Measurements from ENCODE around the gene SIGLEC10.
"Not testable (repeated sequence)": the region's sequence is repeated elsewhere in the genome, so short reads cannot be mapped to it uniquely, and the experiment has no call there.

SIGLEC10 gene

DNA sequence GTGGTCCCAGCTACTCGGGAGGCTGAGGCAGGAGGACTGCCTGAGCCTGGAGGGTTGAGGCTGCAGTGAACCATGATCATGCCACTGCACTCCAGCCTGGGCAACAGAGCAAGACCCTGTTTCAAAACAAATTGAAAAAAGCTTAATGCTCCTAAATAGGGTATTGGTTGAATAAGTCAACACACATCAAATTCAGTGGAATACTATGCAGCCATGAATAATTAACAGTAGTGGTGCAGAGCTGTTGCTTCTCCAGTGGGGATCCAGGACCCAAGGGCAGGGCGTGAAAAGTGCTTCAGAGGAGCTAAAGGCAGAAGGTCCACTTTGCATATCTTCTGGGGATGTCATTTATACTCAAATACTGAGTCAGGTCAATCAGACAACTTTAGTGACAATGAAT, 22.6 kb upstream of the SIGLEC10 start:
- DNase-seq: no peak

DNA sequence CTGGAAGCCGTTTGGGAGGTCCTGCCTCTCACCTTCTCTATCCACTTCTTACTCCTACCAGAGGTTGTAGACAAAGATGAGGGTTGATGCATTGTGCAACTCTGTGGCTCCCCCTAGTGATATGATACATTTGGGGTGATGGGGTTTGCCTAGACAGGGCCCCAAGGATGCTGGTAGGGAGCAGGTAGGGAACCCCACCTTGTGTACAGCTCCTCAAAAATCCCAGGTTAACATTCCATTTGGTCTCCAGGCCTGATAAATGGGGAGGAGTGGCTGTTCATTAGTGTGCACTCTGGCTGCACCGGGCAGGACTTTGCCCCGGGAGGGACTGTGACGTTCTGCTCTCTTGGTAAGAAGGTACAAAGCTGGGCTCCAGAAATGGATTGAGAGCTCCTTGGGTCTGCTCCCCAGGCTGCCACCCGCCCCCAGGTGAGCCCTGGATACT, 21.6 kb upstream of the SIGLEC10 start:
- DNase-seq: peak; percentile 48

DNA sequence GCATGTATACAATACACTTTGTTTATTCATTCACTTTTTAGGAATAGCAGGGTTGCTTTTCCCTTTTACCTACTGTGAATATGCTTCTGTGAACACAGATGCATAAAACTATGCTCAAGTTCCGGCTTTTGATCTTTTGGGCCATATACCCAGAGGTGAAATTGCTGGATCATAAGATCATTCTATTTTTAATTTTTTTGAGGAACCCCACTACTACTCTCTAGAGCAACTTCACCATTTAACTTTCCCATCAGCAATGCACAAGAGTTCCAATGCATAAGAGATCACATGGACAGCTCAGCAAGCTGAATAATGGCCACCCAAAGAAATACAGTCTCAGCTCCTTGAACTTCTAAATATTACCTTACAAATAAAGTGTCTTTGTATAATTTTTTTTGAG, 17.0 kb upstream of the SIGLEC10 start:
- DNase-seq: no peak

DNA sequence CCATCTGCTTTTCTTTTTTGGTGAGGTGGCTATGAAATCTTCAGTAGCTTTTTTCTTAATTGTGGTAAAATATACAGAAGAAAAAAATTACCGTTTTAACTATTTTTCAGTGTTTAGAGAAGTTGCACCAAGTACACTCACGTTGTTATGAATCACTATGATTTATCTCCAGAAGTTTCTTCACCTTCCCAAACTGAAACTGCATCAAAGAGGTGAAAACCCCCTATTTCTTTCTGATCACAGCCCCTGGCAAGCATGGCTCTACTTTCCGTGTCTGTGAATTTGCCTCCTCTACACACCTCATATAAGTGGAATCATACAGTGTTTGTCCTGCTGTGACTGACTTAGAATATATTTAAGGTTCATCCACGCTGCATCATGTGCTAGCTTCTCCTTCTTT, 15.6 kb upstream of the SIGLEC10 start:
- DNase-seq: no peak

DNA sequence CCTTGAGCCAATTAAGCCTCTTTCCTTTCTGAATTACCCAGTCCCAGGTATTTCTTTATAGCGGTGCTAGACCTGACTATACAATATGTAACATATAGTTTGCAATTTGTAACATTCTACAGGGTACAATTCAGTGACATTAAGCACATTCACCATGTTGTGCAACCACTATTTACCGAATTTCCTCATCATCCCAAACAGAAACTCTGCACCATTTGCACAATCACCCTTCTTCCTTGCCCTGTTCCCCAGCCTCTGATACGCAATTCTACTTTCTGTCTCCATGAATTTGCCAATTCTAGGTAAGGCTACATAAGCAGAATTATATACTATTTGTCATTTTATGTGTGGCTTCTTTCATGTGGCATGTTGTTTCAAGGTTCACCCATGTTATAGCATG, 13.7 kb upstream of the SIGLEC10 start:
- no peak for DNase-seq

DNA sequence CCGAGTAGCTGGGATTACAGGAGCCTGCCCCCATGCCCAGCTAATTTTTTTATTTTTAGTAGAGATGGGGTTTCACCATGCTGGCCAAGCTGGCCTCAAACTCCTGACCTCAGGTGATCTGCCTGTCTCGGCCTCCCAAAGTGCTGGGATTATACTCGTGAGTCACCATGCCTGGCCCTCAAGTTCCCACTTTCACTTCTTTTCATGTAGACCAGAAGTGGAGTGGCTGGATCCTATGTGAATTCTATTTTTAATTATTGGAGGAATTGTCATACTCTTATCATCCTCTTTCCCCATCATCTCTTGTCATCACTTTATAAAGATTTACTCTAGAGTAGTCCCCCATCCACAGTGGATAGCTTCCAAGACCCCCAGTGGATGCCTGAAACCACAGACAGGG, 12.8 kb upstream of the SIGLEC10 start:
- no peak for DNase-seq

DNA sequence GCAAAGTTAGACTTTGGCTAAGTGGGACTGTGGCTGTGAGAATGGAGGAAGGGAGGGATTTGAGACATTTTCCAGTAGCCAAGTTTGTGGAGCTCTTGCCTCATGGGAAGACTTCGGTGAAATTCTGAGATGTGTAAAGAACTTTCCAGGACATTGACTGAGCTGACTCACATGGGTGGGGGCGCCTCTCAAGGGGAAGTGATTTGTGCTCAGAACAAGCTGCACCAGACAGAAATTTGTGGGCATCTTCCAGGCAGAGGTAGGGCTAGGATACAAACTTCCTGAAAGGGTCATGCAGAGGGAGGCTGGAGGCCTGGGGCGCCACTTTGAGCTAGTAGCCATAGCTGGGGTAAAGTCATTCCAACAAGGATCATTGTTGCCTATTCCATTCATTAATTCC, 9.8 kb upstream of the SIGLEC10 start:
- no peak for DNase-seq

DNA sequence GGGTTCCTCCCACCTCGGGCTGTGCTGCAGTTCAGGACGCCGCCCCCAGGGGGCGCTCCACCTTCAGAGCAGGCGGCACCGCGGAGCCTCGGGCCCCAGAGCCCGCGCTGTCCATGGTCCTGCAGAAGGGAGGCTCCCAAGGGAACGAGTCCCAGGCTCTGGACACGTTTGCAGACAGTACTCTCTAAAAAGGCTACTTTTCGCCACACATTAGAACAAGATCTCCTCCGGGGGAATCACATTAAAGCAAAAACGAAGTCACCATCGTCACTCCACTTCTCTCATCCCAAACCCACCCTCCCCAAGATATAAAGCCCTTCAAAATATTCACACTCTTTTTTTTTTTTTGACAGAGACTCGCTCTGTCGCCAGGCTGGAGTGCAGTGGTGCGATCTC, 4.6 kb upstream of the SIGLEC10 start:
- DNase-seq: peak; percentile 81

DNA sequence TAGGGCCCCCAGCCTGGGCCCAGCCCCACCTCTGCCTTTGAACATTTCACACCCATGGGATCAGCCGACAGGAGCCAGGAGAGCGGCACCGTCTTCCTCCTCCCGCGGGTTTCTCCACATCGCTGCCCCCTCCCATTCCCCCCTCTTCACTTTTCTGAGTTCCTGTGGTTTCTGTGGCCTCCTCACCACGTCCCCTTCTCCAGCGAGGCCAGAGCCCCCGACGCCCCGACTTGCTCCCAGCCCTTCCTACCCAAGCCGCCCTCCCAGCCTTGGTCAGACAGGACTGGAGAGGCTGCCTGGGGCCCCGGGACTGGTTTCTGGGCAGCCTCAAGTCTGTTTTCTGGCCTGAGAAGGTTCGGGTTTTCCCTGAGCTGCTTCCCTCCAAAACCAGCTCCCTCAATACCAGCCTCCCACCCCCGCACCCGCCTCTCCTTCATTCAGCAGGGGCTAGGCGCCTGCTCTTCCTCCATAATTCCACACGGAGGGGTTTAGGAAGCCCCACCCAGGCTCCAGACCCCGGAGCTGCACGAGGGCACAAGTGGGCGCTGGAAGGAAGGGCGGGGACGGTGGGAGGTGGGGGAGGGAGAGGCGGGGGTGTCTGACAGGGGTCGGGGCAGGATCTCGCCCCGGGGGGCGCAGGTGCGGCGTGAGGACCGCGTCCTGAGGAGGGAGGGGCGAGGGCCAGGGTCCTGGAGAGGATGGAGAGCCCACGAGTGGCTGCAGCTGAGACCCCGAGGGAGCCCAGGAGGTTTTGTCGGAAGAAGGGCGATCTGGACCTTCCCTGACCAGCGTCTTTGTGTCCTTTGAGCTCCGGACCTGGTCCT, 4.0 kb upstream of the SIGLEC10 start:
- no peak for DNase-seq

DNA sequence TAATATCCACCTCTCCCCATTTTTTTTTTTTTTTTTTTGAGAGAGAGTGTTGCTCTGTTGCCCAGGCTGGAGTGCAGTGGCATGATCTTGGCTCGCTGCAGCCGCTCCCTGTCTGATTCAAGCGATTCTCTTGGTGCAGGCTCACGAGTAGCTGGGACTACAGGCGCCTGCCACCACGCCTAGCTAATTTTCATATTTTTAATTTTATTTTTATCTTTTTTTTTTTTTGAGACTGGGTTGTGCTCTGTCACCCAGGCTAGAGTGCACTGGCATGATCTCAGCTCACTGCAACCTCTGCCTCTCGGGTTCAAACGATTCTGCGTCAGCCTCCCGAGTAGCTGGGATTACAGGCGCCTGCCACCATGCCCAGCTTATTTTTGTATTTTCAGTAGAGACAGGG, 3.1 kb upstream of the SIGLEC10 start:
- DNase-seq: not testable (repeated sequence)

DNA sequence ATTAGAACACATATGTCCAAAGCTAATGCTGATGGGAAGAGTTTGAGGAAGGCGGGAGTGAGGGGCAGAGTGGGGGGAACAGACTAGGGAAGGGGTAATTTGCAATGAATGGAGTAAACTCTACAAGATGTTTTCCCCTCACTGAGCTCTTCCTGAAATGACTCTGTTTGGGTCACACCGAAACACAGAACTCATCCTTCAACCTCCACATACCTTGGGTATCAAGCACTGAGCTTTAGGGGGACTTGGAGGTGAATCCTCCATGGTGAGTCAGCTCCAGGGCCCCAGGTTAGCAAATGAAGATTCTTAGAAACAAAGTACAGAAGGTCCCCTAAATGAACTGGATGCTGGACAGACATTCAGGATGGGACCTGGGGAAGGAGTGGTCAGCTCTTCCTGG, 1.3 kb upstream of the SIGLEC10 start:
- no peak for DNase-seq

DNA sequence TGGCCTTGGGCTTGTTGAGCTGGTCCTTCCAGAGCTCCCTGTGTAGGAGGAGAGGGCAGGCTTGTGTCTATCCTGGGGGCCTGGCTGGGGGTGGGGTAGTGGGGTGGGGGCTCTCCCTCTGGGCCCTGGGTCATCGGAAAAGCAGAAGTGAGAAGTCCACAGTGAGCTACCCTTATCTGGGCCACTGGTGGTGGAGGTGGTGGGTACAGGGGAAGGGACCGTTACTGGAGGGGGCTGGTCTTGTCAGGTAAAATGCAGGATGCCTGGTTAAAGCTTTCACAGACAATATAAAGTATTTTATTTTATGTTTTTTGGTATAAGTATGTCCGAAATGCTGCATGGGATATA, 342 bp upstream of the SIGLEC10 start:
- no peak for DNase-seq

DNA sequence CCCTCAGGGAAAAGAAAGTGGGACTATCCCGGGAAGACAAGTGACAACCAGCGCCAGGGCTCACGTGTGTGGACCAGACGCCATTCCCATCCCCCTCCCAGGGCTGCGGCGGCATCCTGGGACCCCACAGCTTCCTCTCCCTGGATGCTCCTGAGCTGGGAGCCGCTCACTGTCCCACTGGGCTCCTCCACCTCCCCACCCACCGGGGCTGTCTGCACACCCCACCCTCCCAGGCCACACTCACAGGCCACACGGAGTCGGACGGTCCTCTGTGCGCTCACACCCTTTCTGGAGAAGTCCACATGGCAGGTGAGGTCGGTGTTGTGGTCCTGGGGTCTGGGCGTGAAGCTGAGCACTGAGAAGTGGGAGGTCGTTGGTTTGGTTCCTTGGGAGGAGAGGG, 1.0 kb downstream of the SIGLEC10 start:
- DNase-seq: not testable (repeated sequence)

DNA sequence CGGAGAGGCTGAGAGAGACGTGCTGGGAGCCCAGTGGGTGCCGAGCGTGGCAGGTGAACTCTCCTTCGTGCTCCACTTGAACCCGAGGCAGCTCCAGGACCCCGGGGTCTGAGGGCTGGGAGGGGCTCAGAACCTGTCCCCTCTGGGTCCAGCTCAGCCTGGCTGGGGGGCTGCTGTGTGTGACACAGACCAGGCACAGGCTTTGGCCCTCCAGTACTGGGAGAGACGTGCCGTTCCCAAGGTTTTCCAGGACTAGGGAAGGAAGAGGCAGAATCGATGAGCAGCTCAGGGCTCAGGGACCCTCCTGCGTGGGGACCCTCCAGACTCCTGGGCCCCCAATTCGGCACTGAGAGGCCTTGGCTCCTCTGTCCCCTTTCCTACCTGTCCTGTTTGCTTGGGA, 2.3 kb downstream of the SIGLEC10 start:
- no peak for DNase-seq

DNA sequence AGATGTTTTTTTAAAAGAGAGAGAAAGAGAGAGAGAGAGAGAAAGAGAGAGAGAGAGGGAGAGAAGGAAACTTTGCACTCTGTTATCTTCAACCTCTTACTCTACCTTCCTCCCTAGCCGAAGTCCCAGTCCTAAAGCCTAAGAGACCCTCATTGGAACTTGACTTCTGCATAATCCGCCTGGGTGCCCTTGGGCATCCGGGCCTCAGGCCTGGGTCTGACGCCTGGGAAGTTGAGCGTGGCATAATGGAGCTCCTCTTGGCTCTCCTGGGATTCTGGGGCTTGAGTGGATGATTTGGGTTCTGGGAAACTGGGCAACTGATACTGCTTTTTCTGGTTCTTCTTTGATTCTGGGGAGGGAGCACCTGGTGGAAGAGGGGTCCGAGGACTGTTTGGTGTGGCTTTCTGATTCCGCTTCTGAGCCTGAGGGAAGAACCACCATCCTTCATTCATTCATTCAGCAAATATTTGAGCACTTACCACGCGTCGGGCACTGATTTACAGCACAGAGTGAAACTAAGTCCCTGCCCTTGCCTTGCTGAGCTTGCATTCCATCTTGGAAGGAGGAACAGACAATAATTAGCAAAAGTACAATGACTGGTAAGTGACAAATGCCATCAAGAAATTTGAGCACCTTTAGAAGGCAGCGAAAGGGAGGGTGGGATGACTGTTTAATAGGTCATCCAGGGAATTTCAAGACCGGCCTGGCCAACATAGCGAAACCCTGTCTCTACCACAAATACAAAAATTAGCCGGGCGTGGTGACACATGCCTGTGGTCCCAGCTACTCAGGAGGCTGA, 6.3 kb downstream of the SIGLEC10 start:
- no peak for DNase-seq

DNA sequence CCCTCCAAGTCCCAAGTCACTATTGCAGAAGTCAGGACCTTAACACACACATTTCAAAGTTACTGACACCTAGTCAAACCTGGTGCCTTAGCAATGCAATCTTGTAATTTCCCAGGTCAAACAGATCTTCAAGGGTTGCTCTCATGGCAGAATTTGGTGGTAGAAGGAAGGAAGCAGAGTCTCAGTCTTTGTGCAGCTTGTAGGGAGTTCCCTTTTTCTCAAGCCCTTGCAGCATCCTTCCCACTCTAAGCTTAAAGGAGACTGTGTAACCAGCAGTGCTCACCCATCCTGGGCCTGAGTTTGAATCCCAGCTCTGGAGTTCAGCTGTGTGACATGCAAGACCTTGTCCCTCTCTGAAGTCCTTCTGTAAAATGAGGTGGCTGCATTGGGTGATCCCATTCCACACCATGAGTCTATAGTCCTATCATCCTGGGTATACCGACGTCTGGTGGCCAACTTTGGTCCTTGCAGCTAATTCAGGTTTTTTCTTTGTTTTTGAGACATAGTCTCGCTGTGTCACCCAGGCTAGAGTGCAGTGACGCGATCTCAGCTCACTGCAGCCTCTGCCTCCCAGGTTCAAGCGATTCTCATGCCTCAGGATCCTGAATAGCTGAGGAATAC, 9.8 kb downstream of the SIGLEC10 start:
- peak; percentile 54 for DNase-seq

DNA sequence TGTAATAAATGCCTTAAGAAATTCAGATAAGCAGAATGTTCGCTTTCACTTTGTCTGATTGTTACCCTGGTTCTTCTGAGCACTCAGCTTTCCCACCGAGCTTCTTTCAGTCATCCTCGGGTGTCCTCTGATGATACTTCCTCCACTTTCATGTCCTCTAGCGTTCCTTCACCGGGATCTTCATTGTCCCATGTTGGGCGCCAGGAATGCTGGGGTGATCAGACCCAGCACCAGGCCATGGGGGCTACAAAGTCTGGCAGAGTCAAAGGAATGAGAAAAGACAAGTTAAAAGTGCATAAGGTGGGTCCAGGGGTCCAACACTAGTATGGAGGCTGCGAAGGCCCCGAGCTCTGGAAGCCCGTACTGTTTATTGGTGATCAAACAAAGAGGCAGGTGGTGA, 15.3 kb downstream of the SIGLEC10 start:
- no peak for DNase-seq

DNA sequence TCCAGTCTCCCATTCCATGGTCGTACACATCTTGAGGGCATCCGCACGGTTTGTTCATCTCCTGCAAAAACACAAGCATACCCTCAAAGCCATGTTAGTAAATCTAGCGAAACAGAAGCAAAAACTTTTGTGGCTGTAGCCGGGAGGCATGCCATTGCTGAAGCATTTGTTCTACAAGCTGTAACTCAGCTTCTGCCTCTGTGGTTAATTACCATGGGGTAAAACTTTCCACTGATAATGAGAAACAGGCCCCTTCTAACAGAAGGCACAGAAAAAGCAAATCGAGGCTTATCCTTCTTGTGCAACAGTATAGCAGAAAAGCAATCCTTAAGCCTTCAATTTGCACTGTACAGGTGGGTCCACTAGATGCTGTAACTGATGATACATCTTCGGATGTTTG, 17.5 kb downstream of the SIGLEC10 start:
- not testable (repeated sequence) for DNase-seq

DNA sequence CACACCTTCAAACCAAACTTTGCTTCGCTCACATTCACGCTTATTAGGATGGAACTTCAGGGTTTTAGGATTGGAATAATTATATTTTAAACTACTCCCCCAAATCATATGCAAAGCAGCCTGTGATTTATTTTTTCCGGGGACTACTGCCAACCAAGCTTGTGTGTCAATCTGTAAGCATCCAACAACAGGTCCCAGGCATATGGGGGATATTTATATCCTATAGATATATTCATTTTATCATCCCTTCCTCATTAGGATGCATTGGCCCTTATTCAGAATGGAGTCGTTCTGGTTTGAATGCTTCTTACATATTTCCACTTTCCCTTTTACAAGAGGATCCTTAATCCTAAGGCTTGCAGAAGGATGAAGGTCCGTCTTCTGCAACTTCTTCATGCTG, 18.2 kb downstream of the SIGLEC10 start:
- DNase-seq: no peak

DNA sequence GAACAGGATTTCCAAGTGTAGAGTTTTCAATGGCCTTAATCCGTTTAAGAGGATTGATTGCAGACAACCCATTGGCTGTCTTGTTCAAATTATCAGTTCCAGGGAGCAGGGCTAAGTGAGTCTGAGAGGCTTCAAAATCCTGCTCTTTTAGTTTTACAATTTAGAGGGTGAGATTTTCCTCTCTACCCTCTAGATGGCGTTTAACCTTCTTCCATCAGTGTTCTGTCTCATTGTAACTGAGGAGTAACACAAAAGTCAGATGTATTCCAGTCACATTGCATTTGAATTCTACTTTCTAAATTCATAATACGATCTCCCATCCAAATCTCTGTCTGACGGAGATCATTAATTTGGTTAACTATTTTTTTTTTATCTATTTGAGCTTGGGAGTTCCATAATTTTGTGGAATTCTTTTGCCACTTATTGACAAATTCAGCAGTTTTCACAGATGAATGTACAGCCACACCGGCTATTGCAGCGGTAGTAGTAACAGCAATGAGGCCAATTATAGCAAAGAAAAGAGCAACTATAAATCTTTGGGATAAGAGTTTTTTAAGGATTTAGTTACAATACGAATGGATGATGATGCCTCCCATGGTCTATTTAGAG, 19.2 kb downstream of the SIGLEC10 start:
- peak; percentile 63 for DNase-seq

DNA sequence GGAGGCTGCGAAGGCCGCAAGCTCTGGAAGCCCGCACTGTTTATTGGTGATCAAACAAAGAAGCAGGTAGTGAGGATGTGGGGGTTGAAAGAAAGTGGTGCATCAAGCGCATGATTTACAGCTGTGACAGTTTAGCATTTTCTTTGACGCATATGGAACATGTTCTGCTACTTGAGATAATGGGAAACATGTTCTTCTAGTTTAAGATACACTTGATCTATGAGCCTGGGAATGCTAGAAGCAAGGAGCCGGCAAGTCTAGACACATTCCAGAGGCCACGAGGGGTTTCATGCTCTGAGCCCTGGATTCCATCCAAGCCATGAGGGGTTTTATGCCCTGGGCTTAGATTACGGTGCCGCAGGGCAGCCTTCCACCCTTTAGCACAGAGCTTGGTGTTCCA, 20.0 kb downstream of the SIGLEC10 start:
- DNase-seq: not testable (repeated sequence)

DNA sequence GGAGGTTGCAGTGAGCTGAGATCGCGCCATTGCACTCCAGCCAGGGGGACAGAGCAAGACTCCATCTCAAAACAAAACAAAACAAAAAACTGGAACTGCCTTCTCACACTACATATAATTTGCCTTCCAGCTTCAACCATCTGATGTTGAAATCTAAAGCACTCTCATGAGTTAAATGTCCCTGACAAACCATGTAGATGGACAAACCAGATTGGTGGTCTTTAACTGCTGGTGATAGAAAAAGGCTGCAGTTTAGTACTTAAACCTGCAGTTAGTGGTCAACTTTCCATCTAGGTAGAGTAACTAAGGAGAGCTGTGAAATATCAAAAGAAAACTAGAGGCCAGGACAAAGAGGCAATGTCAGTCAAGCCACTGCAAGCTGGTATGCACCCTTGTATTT, 21.3 kb downstream of the SIGLEC10 start:
- DNase-seq: no peak

DNA sequence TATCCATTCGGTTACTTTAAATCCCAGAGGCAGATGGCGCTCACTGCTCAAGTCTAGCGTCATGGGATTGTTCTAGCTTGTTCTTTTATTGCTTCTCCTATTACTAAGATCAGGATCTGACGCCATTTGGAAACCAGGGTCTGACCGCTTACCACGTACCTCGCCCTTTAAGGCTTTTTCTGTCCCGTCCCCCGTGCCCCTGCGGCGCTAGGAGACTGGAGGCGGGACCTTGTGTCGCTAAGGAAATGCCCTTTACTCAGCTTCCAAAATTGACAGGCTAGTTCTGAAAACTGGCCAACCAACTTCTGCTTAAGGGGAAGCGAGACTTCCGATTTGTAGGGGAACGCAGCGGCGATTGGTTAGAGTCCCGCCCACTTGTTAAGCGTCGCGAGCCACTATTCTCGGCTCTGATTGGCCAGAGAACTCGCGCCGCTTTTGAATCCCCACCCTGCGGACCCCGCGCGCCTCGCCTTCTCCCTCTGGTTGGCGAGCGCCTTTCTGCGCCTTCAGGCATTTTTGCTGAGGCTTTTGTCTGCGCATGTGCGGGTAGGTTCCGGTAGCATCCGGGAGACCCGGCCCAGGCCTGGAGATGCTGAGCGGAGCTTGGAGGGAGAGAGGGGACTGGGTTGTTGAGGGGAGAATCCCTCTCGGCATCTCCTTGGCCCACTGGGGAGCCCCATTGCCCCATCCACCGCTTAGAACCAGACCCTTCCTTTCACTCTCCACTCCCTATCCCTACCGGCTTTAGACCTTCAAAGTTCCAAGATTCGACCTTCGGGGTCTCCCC, 23.2 kb downstream of the SIGLEC10 start:
- peak; percentile 100 for DNase-seq
